Right lung (tissue), 5 donors: ENCODE data around the gene C9orf72. TPM values are rescaled to one million over a fixed set of nuclear protein-coding genes. Genes with fewer than 3 reads are reported as not detected.

Experiments
- DNase-seq, 2 donors: peaks; one replicate each; pipeline ENCODE4 v3.0.0-alpha.2; 2013
- polyA plus RNA-seq, 5 donors: library from polyadenylated mRNA; unstranded; fragments of 120-200 nt; gene quantifications; one replicate each; pipeline versions ENCODE4 v1.2.1 to v1.2.3, GENCODE V29; 2013; ENCODE audit warnings: inconsistent platforms in 1 of 5, low replicate concordance in 1 of 5; ENCODE audit not compliant: insufficient read length in 5 of 5, insufficient read depth in 1 of 5

C9orf72 gene
- polyA plus RNA-seq, 5 donors, result 16.9 to 33.6 (median 24.0) TPM

- DNase-seq, result peak in 1 of 2 donors; percentile 23
Measured at GRCh38 chr9:27539479-27540441, 33.5 kb downstream of the C9orf72 start.

- DNase-seq, result no peak
Measured at GRCh38 chr9:27538647-27539046, 34.6 kb downstream of the C9orf72 start.

GRCh38 chr9:27537756-27538155 is 35.5 kb downstream of the C9orf72 start:
- no peak for DNase-seq

GRCh38 chr9:27537027-27537435 is 36.2 kb downstream of the C9orf72 start:
- DNase-seq, result no peak

GRCh38 chr9:27536168-27536567 is 37.1 kb downstream of the C9orf72 start:
- no peak for DNase-seq

GRCh38 chr9:27535701-27536118 is 37.6 kb downstream of the C9orf72 start:
- DNase-seq, result no peak

GRCh38 chr9:27534658-27535209 is 38.5 kb downstream of the C9orf72 start:
- DNase-seq, result no peak

- DNase-seq, result no peak
Measured at GRCh38 chr9:27534131-27534530, 39.1 kb downstream of the C9orf72 start.

GRCh38 chr9:27533311-27533710 is 40.0 kb downstream of the C9orf72 start:
- no peak for DNase-seq

GRCh38 chr9:27532046-27532445 is 41.2 kb downstream of the C9orf72 start:
- no peak for DNase-seq

- no peak for DNase-seq
Measured at GRCh38 chr9:27530915-27531755, 42.1 kb downstream of the C9orf72 start.

GRCh38 chr9:27529316-27530278 is 43.7 kb downstream of the C9orf72 start, which contains the start of gene MOB3B:
TSS of gene MOB3B (minus strand) at chr9:27529814. CDS start at chr9:27455550, 74,264 bp downstream.
- DNase-seq, result peak; percentile 74 to 78

GRCh38 chr9:27528886-27529315 is 44.4 kb downstream of the C9orf72 start:
- peak; percentile 61 to 62 for DNase-seq

- DNase-seq, result peak; percentile 67 to 68
Measured at GRCh38 chr9:27528076-27528885, 45.0 kb downstream of the C9orf72 start.

- DNase-seq, result no peak
Measured at GRCh38 chr9:27527702-27528075, 45.6 kb downstream of the C9orf72 start.

GRCh38 chr9:27524236-27524635 is 49.0 kb downstream of the C9orf72 start, which contains the start of gene IFNK:
TSS of gene IFNK (plus strand) at chr9:27524290. CDS start at chr9:27524337, 47 bp downstream.
- DNase-seq, result no peak

- no peak for DNase-seq
Measured at GRCh38 chr9:27523141-27523540, 50.1 kb downstream of the C9orf72 start.

GRCh38 chr9:27520986-27521385 is 52.3 kb downstream of the C9orf72 start:
- no peak for DNase-seq
